Mucosa of stomach (tissue), 1 donor: ENCODE measurements around the gene CCDC34.

Source experiments
- H3K27me3 ChIP-seq: one replicate; pipeline ENCODE4 v1.7.0; 2013; ENCODE audit warnings: mild to moderate bottlenecking, low read length; ENCODE audit not compliant: control insufficient read depth, insufficient read depth
- H3K36me3 ChIP-seq: one replicate; pipeline ENCODE4 v1.7.0; 2013; ENCODE audit warnings: low read length; ENCODE audit not compliant: control insufficient read depth, insufficient read depth
- H3K4me1 ChIP-seq: one replicate; pipeline ENCODE4 v1.7.0; 2013; ENCODE audit warnings: mild to moderate bottlenecking, low read length; ENCODE audit not compliant: control insufficient read depth, insufficient read depth
- H3K4me3 ChIP-seq: one replicate; pipeline ENCODE4 v1.7.0; 2013; ENCODE audit warnings: low read length
- H3K9ac ChIP-seq: one replicate; pipeline ENCODE4 v1.7.0; 2013; ENCODE audit warnings: mild to moderate bottlenecking, low read length, moderate library complexity
- H3K9me3 ChIP-seq: one replicate; pipeline ENCODE4 v1.7.0; 2013; ENCODE audit warnings: mild to moderate bottlenecking, low read length, moderate library complexity; ENCODE audit not compliant: control insufficient read depth
- donor health status: Pancreatic carcinoma.

CCDC34 gene

DNA sequence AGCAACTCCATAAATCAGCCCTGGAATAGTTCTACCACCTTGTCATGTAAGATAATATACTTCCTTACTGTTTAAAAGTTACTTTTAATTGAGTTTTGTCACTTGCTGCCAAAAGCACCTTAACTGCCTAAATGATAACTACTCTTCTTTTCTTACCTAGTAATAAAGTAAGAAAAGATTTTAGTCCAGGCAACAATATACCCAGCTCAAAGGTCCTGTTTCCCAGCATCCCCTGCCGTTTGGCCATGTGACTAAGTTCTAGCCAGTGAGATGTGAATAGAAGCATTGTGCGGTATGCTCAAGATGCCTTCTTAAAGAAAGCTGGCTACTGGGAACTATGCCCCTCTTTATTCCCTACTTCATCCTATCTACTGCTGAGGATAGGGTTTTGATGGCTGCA is 39.4 kb upstream of the CCDC34 start:
- no peaks in the 10 kb centered on the region for H3K9me3 ChIP-seq
- no peak overlapping the region for H3K9ac ChIP-seq
- H3K27me3 ChIP-seq: no peaks in the 10 kb centered on the region
- H3K4me1 ChIP-seq: peaks cover 55% of the 10 kb centered on the region
- no peak overlapping the region for H3K4me3 ChIP-seq
- H3K36me3 ChIP-seq: no peaks in the 10 kb centered on the region

DNA sequence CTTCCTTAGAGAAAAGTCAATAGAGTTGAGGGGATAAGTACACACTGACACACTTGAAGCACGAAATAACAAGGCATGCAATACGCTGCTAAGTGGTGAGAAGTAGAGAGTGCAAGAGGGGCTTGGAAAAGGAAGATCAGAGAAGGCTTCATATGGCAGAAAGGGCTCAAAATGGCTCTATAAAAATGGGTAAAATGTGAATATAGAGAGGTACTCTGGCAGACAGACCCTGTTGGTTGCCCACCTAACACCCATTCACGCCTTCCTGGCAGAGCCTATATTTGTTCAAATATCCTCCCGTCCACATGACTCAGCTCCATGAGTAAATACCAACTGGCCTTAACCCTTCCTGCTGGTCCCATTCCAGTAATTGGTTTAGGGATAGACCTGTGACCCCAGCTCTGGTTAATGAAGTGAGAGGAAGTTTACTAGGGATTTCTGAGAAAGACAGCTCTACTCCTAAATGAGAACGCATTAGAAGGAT is 38.9 kb upstream of the CCDC34 start:
- H3K27me3 ChIP-seq: no peaks in the 10 kb centered on the region
- no peaks in the 10 kb centered on the region for H3K9me3 ChIP-seq
- H3K9ac ChIP-seq: no peak overlapping the region
- H3K36me3 ChIP-seq: no peaks in the 10 kb centered on the region
- H3K4me3 ChIP-seq: no peak overlapping the region
- H3K4me1 ChIP-seq: peaks cover 61% of the 10 kb centered on the region

DNA sequence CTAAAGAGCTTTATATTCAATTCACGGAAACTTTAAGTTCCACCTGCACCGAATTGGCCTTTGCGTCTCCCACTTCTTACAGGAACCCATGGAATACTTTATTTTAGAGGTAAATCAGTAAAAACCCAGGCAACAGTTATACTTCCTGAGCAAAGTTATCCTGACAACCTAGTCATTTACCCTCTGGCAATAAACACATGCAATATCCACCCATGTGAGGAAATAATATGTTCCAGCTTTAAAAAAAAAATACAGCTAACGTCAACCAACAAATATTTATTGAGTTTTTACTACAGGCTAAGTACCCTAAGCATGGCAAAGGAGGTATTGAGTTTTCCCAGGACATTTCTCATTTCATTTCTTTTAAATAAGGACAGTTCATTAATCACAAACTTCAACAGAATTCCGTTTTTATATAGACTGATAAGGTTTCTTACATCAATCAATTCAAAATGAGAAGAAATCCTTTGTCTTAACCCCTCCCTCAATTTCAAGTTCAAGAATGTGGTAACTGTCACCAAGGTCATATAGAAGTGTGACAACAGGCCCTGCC is 38.3 kb upstream of the CCDC34 start:
- H3K4me1 ChIP-seq: peaks cover 65% of the 10 kb centered on the region
- H3K36me3 ChIP-seq: no peaks in the 10 kb centered on the region
- no peak overlapping the region for H3K4me3 ChIP-seq
- no peak overlapping the region for H3K9ac ChIP-seq
- H3K9me3 ChIP-seq: no peaks in the 10 kb centered on the region
- no peaks in the 10 kb centered on the region for H3K27me3 ChIP-seq

DNA sequence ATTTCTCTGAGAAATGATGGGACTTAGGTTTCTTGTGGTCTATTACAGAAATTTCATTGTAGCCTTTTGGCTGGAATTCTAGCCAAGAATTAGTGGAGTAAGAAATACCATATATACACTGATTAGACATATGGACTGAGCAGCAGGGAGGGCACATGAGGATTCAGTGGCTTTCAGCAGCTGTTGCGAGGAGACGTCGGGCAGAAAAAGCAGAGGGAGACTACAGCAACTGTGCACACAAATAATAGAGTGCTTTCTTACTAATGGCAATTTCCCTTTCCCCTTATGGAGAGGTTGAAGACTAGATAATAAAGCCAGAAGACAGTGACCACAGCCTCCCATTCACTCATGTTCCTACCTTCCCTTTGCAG is 35.4 kb upstream of the CCDC34 start:
- Histone ChIP-seq H3K9ac (no peak overlapping the region), H3K36me3 (no peaks in the 10 kb centered on the region), H3K4me1 (peaks cover 56% of the 10 kb centered on the region), H3K4me3 (no peak overlapping the region), H3K9me3 (no peaks in the 10 kb centered on the region), H3K27me3 (no peaks in the 10 kb centered on the region)

DNA sequence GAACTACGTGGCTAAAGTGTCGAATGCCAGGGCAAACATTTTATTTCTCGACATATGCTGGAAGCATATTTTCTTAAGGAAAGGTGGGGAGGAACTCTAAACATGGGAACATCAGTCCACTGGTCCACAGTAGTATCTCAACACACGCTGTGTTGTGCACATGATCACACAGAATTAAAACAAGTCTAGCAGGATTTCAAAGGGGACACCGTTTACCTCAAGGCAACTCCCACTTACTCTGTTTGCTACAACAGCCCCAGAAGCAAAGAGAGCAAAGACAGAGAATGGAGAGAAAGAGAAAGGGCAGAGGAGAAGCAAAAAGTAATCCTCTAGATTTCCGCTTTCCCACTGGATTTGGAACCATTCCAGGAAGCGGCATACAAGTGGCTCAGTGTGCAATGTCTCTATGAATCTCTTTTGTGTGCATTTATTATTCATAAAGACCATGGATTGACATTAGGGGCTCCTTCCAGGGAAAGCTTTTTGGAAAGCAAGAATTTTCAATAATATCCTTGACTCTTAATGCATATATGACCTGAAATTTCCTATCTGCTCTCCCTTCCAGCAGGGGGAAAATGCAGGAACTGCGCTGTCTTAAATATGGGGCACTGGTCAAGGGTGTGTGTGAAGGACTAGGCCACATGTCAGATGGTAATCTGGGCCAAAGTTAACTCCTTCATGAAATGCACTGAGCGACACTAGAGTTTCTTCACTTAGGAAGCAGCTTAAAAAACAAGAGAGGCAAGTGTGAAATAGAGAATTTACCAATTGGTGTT is 34.8 kb upstream of the CCDC34 start:
- Histone ChIP-seq H3K27me3 (no peaks in the 10 kb centered on the region), H3K9me3 (no peaks in the 10 kb centered on the region), H3K4me1 (peaks cover 55% of the 10 kb centered on the region), H3K9ac (no peak overlapping the region), H3K36me3 (no peaks in the 10 kb centered on the region), H3K4me3 (no peak overlapping the region)

DNA sequence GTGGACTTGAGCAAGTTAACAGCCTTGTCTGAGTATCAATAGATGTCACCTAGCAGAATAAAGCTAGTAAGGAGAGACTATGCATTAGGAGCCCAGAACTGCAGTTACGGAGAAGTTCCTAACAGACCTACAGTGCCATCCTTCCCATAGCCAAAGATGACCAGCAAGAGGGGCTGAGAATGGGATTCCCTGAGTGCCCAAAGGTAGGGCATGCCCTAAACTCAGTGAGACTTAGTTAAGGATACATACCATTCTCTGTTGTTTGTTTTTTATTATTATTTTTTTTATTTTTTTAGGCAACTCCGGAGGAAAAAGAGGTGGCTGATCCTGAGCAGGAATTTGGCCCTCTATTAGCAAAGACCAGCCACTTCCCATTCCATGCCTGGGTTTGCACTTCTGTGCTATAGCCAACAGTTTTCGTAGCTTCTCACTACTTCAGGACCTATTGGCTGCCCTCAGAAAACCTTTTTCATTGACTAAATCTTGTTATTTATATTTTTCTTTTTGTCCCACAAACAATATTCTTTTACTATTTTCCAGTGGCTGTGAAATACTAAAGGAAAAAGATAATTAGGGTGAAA is 33.3 kb upstream of the CCDC34 start:
- H3K4me3 ChIP-seq: no peak overlapping the region
- no peaks in the 10 kb centered on the region for H3K36me3 ChIP-seq
- peak overlapping the region; percentile 5 for H3K9ac ChIP-seq
- no peaks in the 10 kb centered on the region for H3K9me3 ChIP-seq
- no peaks in the 10 kb centered on the region for H3K27me3 ChIP-seq
- peaks cover 59% of the 10 kb centered on the region for H3K4me1 ChIP-seq

DNA sequence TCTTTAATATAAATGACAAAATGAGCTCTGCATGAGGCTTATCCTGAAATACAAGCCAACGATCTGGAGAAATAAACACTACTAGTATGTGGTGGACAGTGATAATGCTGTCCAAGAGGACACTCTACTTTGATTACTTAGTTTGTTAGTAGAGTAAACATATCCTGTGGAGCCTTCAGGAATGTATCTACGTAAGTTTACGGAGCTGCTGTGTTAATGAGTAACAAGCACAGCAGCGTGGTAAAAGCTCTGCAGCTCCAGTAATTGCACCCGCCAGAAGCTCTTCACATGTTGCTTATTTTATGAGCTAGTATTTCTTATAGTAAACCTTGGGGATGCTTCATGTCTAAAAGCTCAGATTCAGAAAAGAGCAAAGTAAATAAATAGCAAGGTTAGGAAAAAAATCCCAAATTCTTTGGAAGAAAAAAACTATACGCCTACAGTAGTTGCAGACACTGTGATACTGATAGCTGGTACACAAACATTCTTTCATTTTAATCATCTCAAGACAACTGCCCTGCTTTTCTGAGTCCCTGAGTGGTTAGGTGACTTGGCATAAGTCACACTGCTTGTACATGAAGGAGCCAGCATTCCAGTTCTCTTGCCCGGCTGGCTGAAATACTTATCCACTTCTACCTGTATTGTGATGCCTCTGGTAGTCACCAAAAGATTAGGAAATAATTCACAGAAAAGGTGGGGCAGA is 32.7 kb upstream of the CCDC34 start:
- Histone ChIP-seq H3K9me3 (no peaks in the 10 kb centered on the region), H3K9ac (peak overlapping the region; percentile 5), H3K36me3 (no peaks in the 10 kb centered on the region), H3K4me3 (no peak overlapping the region), H3K27me3 (no peaks in the 10 kb centered on the region), H3K4me1 (peaks cover 65% of the 10 kb centered on the region)

DNA sequence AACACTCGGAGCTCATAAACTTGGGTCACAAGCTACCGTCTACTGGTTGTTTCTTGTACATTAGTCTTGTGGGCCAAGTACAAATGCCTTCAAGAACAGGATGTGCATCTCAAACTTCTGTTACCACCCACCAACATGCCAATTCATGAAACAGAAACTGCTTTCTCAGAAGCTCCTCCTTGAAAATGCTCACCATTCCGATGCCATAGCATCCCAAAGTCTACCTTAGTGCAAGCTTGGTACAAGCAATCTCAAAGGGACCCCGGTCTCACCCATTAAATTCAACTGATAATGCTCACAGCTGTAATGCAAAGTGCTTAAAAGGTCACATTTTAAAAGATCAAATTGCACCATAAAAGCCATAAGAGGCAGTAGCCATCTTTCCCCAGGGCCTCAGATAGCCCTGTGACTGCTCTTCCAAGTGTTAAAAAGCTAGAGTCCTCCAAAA is 31.8 kb upstream of the CCDC34 start:
- Histone ChIP-seq H3K9me3 (no peaks in the 10 kb centered on the region), H3K4me3 (no peak overlapping the region), H3K4me1 (peaks cover 71% of the 10 kb centered on the region), H3K27me3 (no peaks in the 10 kb centered on the region), H3K9ac (no peak overlapping the region), H3K36me3 (no peaks in the 10 kb centered on the region)

DNA sequence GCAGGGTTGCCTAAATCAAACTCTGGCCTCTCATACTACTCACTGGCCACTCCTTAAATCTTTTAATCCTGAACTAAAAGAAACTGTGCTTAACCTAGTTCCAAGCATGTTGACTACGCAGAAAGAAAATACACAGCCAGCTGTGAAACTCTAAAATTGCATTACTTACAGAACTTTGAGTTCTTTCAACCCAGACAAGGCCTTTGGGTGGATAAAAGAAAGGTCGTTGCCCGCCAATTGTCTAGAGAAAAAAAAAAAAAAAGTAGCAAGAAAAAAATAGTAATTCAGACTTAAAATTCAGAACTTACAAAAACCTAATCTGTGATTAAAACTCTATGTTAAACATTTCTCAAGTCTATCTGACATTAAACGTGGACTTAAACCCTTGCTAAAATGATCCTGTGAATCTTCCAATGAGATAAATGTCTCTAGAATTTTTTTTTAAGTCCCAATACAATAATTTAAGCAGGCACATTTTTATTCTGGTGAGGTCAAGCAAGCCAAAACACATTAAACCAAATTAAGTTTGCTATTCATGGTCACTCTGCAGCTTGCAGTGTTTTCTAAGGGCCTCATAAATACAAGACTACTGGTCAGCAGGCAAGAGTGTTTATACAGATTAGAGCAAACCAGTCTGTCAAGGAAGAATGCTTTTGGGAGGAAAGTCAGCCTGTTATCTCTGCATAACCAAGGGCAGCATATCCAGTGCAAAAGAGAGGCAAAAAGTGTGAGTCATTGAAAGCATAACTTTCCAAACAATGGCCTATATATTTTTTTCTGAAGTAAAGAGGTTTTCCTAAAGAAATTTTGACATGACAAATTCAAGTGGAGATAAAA is 29.5 kb upstream of the CCDC34 start:
- Histone ChIP-seq H3K36me3 (no peaks in the 10 kb centered on the region), H3K27me3 (no peaks in the 10 kb centered on the region), H3K9ac (no peak overlapping the region), H3K9me3 (no peaks in the 10 kb centered on the region), H3K4me3 (no peak overlapping the region), H3K4me1 (peaks cover 57% of the 10 kb centered on the region)

DNA sequence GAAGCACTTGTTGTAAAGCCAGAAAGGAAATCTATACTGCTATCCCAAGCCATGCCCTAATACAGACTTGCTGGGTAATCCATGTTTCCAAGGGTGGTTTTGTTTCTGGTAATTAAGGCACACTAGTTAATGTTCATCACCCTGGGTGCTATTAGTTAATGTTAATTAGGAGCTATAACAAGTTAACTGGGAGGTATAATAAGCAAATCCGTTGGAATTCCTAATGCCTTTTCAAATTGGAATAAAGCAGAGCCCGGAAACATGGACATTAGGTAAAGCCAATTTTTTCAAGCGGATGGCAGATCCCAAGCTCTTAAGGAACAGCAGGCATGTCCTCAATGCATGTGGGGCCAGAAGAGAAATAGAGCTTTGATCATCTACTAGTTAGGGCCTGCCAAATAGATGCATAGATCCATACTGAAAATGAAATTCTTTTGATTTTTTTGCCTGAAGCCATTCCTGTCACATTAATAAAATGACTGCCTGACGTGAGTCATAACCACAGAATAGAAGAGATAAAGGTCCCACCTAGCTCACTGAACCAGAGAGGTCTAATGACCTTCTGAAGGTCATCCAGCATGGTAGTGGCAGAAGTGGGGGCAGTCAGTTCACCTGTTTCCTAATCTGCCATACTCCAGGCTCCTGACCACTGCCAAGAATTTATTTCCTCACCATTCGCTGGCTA is 28.5 kb upstream of the CCDC34 start:
- no peaks in the 10 kb centered on the region for H3K36me3 ChIP-seq
- no peaks in the 10 kb centered on the region for H3K27me3 ChIP-seq
- no peak overlapping the region for H3K4me3 ChIP-seq
- no peak overlapping the region for H3K9ac ChIP-seq
- peaks cover 48% of the 10 kb centered on the region for H3K4me1 ChIP-seq
- H3K9me3 ChIP-seq: no peaks in the 10 kb centered on the region
